Endothelial cell of umbilical vein (primary cell): ENCODE results near the gene PPP2R5A.

ENCODE experiments used
- CTCF ChIP-seq, 2 donors: IDR thresholded peaks; 1 replicate in 1 of 2; 2 replicates in 1 of 2; pipeline ENCODE4 v1.5.1; 2011; ENCODE audit warnings: low read length in 2 of 2, mild to moderate bottlenecking in 2 of 2, moderate library complexity in 2 of 2, control low read depth in 1 of 2, inconsistent platforms in 1 of 2, low read depth in 1 of 2; ENCODE audit not compliant: insufficient read depth in 1 of 2; ENCODE audit errors: extremely low read depth in 1 of 2
- EZH2 ChIP-seq: IDR thresholded peaks from 2 replicates; pipeline ENCODE4 v1.6.1; 2012; ENCODE audit warnings: borderline replicate concordance, low read depth, mild to moderate bottlenecking, moderate library complexity, low read length, inconsistent platforms; ENCODE audit not compliant: severe bottlenecking
- POLR2A ChIP-seq: IDR thresholded peaks from 2 replicates; pipeline ENCODE4 v1.6.1; 2012; ENCODE audit warnings: low read depth, mild to moderate bottlenecking, control low read depth, low read length
- POLR2AphosphoS5 ChIP-seq: IDR thresholded peaks from 2 replicates; pipeline ENCODE4 v1.6.1; 2012; ENCODE audit warnings: low read depth, mild to moderate bottlenecking, control low read depth, low read length, moderate library complexity; ENCODE audit not compliant: insufficient read depth

GRCh38 chr1:212237651-212238050 is 47.6 kb upstream of the PPP2R5A start:
- TF ChIP-seq CTCF (IDR thresholded peaks at IDR 0.05; ENCODE audit: extremely low read depth in 1 of 2, insufficient read depth in 1 of 2, low read depth in 1 of 2, low read length in 2 of 2): no peak
- TF ChIP-seq EZH2: no peak
- TF ChIP-seq POLR2A: no peak
- TF ChIP-seq POLR2AphosphoS5: no peak
